ENCODE results near the gene TRIM43B.
"Not testable (repeated sequence)": the region's sequence is repeated elsewhere in the genome, so short reads cannot be mapped to it uniquely, and the experiment has no call there.

DNA sequence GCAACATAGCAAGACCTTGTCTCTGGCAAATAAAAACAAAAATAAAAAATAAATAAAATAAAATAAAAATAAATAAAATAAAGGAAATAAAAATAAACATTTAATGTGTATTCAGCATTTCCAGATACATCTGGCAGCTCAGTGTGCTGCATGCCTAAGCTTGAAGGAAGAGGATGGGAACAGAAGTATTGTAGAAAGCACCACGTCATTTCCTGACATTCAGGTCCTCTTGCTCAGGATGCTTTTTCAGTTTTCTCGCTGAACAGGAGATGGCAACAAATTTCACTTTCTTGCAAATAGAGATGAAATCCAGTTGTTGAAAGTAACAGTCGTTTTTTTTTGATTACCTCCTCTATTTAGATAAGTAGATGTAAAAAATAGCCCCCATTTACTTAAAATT, 21.3 kb downstream of the TRIM43B start:
- not testable (repeated sequence) for TF ChIP-seq POLR2AphosphoS5, POLR2A, TAF1, SPI1, POU2F2 (IDR thresholded peaks at IDR 0.05; ENCODE audit: low read depth, low read length)
